Right renal pelvis (tissue), 4 donors: ENCODE data around the gene DYRK4. TPM values are rescaled to one million over a fixed set of nuclear protein-coding genes. Genes with fewer than 3 reads are reported as not detected.

Experiments used
- DNase-seq, 4 donors: peaks; one replicate each; pipeline ENCODE4 v3.0.0-alpha.2; 2013; ENCODE audit warnings: low read depth in 4 of 4, low spot score in 3 of 4, missing footprints in 1 of 4
- polyA plus RNA-seq, 4 donors: library from polyadenylated mRNA; unstranded; fragments of 120-200 nt; gene quantifications; one replicate each; pipeline ENCODE4 v1.2.1, GENCODE V29; 2013; ENCODE audit not compliant: insufficient read length in 4 of 4

Gene DYRK4
- polyA plus RNA-seq, 4 donors, result 50.7 to 57.6 (median 54.3) TPM

DNA sequence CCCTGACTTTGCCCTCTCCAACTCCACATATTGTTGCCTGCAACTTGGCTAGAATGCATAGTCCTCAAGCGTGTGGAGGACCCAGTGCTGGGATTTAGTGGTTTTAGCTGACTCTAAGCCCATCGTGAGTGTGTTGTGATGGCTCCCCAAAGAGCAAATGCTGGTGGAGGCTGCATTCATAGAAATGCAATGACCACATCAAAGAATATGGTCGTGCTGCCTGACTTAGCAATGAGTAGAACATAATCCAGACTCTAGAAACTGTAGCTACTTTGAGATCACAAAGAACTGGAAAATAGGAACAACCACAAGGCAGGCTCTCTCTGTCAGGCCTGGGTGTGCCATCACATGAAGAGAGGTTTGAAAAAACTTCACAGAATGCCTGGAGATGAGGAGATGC lies 1.3 kb downstream of the DYRK4 start:
- DNase-seq, result no peak

DNA sequence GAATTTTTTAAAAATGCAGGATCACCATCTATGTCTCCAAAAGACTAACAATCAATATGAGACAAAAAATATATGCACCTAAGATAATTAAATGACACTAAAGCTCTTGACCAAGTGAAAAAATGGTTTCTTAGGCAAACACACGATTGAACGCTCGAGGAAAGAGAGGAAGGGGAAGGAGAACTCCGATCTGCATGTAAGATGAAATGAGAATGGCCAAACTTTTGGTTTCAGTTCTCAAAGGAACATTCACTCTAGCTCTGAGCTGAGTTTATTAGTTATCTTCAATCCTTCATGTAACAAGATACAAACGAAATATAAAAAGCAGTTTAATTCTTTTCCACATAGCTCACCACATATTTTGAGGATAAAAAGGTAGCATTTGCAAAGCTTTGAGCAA lies 2.8 kb downstream of the DYRK4 start:
- no peak for DNase-seq

DNA sequence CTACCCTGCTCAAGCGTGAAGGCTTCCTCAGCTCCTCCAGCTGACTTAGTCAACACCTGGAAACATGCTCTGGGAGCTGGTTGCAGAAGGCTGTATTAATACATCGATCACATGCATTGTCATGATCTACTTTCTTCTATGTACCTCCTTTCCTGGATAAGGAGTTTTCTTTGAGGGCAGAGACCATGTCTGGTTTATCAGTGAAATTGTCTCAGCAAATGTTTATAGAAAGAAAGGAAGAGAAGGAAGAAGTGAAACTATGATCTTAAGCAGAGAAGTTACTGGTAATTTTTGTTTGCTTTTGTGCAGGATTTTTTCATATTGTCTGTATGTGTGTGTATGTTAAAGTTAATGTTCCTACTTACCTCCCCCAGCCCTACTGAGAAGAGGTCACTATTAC lies 4.5 kb downstream of the DYRK4 start:
- DNase-seq, result no peak

- DNase-seq, result no peak
Observed at GRCh38 chr12:4567073-4567881, 5.3 kb downstream of the DYRK4 start.

- no peak for DNase-seq
Observed at GRCh38 chr12:4569261-4569660, 7.3 kb downstream of the DYRK4 start.

GRCh38 chr12:4572680-4573079 lies 10.7 kb downstream of the DYRK4 start:
- no peak for DNase-seq

GRCh38 chr12:4579305-4580102 lies 17.5 kb downstream of the DYRK4 start:
- DNase-seq, result no peak

DNA sequence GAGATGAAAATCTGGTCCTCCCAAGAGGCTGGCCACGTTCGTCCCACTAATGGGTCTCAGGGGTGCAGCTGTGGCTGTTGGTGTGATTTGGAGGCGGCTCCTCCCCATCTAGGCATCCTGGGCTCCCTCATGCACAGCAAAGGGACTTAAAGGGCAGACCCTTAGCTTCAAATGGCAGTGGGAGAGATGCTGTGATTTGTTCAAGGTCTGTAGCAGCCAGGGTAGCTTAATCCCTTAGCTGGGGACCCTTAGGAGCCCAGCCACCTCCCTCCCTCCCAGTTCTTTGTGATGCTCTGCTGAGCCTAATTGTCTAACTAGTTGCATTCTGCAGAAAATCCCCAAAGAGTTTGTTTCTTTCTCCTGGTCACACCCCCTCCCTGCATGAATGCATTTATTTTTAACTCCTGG lies 18.3 kb downstream of the DYRK4 start:
- DNase-seq, result no peak

DNA sequence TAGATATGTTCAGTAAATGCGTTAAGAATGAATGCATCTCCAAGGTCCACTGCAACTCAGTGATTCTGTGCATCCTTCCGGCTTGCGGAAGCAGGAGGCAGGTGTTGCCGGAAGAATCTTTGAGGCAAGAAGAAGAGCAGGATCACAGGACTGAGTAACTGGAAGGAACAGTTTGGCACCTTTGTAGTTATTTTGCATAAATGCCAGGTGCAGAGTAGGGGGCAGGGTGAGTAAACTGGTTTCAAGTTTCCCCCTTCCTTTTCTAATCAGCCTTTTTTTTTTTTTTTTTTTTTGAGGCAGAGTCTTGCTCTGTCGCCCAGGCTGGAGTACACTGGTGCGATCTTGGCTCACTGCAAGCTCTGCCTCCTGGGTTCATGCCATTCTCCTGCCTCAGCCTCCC lies 22.3 kb downstream of the DYRK4 start:
- no peak for DNase-seq

GRCh38 chr12:4584896-4585295 lies 22.9 kb downstream of the DYRK4 start:
- no peak for DNase-seq

DNA sequence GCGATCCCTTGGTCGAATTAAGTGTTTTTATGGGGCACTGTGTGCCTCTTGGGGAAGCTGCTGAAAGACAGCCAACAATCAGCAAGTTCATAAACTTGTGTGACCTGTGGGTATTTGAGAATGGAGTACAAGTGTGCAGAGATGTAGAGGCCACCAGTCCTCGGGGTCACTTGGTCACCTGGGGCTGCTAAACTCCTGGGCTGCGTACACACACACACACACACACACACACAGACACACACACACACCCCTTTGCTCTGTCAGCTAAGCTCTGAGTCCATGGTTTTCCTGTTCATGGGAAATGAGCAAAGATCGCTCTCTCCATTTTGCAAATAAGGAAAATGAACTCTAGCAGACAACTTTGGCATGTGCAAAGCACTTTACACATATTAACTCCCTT lies 24.5 kb downstream of the DYRK4 start:
- no peak for DNase-seq

- no peak for DNase-seq
Observed at GRCh38 chr12:4587108-4587507, 25.1 kb downstream of the DYRK4 start.

- DNase-seq, result no peak
Observed at GRCh38 chr12:4588916-4589315, 26.9 kb downstream of the DYRK4 start.

DNA sequence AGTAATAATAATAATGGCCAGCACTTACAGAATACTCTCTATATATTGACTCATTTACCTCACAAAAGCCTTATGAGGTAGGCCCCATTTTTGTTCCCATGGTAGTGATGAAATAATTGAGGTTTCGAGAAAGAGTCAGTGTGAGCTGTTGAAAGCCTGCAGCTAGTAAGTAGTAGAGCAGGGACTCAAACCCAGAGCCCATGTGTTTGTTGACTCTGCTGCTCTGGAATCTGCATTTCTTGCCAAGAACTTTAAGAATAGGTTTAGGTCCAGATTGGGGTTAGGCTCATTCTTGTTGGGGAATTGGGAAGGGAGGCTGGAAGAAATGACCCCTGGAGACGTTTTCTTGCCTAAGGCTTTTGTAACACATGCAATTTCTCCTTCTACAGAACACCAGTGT lies 27.9 kb downstream of the DYRK4 start:
- no peak for DNase-seq

DNA sequence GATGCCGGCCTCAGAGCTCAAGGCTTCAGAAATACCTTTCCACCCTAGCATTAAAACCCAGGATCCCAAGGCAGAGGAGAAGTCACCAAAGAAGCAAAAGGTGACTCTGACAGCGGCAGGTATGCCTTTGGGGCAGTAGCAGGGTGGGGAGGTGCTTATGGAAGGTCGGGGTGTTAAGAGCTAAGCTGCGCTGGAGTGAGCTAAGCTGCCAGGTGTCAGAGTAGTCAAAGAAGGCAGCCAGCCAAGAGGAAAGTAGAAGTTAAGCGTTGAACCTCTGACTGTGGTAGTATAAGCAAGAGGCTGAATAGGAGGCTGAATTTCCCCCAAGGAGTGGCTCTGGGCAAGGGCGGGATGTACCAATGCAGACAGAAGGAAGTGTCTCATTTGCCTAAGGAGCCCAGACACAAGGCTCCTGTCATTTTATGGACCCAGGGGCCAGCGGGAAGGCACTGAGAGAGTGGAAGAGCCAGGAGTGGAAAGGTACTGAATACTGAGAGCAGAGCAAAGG lies 29.2 kb downstream of the DYRK4 start:
- no peak for DNase-seq

- DNase-seq, result no peak
Observed at GRCh38 chr12:4595881-4596280, 33.9 kb downstream of the DYRK4 start.

GRCh38 chr12:4603421-4603820 lies 41.4 kb downstream of the DYRK4 start:
- no peak for DNase-seq

GRCh38 chr12:4603946-4604345 lies 41.9 kb downstream of the DYRK4 start:
- DNase-seq, result no peak

DNA sequence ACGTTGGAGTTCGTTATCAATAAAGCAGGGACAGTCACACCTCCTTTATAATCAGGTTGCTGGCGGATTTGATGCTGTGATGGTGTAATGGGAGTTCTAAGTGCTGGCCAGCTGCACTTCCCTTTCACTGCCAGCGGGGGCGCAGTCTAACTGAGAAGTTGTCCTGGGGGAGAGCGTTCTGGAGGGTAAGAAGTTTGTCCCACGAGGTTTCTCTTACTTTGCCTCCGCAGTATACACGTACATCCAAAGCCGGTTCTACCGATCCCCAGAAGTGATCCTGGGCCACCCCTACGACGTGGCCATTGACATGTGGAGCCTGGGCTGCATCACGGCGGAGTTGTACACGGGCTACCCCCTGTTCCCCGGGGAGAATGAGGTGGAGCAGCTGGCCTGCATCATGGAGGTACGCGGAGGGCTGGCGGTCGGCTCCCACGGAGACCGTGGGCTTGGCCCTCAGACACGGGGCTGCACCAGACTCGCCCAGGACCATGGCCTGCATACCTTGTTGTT lies 42.7 kb downstream of the DYRK4 start:
- DNase-seq, result peak; percentile 64 to 75 (median 72)

DNA sequence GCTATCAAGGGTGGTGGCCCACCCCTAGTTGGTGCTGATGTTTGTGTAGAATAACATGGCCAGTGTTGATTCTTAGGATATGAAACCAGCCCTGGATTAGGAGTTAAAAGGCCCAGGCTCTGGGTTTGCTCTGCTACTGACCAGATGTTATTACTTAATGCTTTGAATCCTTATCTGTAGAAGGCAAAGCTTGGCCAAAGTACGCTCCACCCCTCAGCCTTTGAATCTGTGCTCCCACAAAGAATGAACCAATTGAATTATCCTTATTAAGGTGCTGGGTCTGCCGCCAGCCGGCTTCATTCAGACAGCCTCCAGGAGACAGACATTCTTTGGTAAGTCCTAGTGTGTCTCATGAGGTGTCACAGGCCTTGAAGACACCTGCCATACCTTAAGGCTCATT lies 45.0 kb downstream of the DYRK4 start:
- no peak for DNase-seq

- DNase-seq, result no peak
Observed at GRCh38 chr12:4609071-4609470, 47.1 kb downstream of the DYRK4 start.

DNA sequence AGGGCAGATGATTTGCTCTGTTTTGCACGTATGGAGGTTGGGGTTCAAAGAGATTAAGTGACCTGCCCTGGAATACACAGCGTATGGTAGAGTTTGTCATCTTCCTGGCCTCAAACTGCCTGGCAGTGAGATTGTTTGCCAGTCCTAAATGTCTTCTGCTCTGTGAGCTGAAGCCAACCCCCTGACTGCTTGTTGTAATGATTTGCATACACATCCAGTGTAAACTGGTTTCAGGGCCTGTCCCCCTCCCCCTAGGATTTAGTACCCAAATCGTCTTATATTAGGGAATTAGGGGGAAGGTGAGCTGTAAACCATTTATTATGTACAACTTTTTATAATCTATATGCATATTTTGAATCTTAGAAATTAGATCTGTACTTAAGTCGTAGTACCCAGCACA lies 48.5 kb downstream of the DYRK4 start:
- no peak for DNase-seq
